B cell (primary cell): ENCODE data around the gene CEL.

Experiments
- EZH2 ChIP-seq: IDR thresholded peaks from 2 replicates; pipeline ENCODE4 v1.6.1; 2012; ENCODE audit warnings: borderline replicate concordance, low read depth, mild to moderate bottlenecking, moderate library complexity, low read length; ENCODE audit not compliant: insufficient read depth, poor library complexity, severe bottlenecking
- TF ChIP-seq, protein P1 (sequence below): fragments of 200-600 bp; IDR thresholded peaks from one replicate; pipeline ENCODE4 v1.8.0; 2022; ENCODE audit warnings: antibody characterized with exemption, mild to moderate bottlenecking

DNA sequence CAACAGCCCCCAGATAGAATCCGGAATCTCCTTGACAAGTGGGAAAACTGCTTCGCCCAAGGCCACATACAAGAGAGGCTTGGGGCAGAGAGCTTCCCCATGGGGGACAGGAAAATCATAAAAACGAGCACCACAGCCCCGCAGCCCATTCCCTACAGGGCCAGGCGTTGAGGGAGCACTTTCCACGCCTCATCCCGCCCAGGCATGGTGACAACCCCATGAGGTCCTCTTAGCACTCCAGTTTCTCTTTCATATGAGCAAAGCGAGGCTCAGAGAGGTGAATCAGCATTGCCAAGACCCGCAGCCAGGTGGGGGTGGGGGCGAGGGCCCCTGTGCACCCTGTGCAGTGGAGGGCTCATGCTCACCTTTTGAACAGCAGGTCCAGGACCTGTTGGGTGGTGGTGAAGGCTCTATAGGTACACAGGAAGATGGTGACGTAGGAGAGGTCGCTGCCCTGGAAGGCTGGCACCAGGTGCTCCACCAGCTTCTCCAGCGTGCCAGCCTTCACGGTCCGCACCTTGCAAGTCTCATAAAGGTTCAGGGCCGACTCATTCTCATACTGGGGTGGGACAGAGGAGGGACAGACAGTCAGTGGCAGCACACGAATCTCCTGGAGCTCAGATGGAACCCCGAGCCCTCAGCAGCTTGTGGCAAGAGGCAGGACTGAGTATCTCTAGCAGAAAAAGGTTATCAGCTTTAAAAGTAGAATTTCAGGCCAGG is 48.3 kb downstream of the CEL start:
- TF ChIP-seq, protein P1, sequence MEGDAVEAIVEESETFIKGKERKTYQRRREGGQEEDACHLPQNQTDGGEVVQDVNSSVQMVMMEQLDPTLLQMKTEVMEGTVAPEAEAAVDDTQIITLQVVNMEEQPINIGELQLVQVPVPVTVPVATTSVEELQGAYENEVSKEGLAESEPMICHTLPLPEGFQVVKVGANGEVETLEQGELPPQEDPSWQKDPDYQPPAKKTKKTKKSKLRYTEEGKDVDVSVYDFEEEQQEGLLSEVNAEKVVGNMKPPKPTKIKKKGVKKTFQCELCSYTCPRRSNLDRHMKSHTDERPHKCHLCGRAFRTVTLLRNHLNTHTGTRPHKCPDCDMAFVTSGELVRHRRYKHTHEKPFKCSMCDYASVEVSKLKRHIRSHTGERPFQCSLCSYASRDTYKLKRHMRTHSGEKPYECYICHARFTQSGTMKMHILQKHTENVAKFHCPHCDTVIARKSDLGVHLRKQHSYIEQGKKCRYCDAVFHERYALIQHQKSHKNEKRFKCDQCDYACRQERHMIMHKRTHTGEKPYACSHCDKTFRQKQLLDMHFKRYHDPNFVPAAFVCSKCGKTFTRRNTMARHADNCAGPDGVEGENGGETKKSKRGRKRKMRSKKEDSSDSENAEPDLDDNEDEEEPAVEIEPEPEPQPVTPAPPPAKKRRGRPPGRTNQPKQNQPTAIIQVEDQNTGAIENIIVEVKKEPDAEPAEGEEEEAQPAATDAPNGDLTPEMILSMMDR: no peak
- TF ChIP-seq EZH2: no peak
